AML-193 (cell line): ENCODE measurements around the gene TTLL9.

Experiments used
- DNase-seq, 2 experiments: peaks; one replicate each; lab custom pipeline; 2025; lab: John Stamatoyannopoulos, UW

The TTLL9 gene

DNA sequence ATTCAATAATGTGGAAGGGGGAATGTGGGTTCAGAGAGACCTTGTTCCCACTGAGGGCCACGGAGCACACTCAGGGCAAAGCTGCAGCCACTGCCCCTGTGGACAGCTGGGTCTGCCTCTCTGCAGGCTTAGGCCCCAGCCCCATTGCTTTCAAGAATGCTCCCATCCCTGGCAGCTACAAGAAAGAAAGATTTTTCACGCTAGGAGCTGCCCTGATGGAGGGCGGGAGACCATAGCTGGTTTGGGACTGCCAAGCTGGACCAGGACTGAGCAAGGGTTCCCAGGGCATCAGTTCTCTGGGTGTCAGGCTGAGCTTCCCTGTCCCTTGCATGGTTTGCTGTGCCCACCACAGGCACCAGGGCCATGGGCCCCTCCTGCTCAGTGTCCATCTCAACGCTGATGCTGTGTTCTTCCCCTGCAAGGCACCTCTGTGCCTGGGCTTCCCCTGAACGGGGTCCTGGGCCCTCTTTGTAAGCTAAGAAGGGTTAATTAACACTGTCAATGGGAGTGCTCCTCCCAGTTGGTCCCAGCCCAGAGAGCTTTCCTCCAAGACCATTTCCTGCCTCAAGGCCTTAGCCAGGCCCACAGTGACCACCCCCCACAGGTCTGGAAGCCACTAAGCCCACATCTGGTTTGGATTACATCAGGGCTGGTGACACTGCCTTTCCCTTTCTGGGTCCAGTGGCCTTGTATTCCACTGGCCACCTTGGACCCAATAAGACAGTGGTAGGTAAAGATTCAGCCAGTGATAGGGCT, 33.4 kb upstream of the TTLL9 start:
- no peak for DNase-seq

DNA sequence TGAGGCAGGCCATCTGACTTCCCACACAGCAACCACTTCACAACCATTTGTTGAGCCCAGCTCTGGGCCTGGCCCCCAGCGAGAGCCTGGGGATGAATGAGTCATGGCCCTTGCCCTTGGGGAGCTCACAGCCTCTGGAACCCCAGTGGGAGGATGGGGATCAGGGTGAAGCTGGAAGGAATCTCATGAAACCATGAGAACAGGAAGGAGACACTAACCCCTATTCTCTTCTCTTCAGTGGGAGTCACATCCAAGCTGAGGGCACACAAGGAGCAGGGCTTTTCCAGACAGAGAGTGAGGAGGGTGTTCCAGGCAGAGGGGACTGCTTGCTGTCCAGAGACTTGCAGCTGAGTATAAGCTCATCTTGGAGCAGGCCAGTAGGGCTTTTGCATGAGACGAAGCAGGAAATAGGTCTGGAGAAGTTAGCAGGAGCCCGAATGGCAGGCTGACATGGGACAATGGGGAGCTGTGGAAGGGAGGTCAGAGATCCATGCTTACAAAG, 32.5 kb upstream of the TTLL9 start:
- DNase-seq, result no peak

DNA sequence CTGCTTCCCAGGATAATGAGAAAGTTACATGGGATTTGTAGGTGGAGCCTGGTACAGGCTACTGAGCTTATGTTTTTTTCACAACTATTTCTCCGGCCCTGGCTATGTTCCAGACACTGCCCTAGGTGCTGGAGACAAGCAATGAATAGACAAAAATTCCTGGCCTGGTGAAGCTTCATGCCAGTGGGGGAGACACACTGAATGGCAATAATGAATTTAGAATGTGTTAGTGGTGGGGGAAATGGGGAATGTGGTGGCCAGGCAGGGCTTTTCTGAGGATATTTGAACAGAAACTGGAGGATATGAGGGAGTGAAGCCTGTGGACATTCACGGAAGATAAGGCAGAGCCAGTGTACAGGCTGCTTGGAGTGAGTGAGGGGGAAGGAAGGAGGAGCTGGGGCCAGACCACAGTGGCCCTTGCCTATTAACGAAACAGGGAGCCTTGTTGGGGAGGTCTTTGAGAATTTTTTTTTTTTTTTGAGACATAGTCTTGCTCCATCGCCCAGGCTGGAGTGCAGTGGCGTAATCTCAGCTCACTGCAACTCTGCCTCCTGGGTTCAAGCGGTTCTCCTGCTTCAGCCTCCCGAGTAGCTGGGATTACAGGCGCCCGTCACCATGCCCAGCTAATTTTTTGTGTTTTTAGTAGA, 31.7 kb upstream of the TTLL9 start:
- DNase-seq, result no peak

DNA sequence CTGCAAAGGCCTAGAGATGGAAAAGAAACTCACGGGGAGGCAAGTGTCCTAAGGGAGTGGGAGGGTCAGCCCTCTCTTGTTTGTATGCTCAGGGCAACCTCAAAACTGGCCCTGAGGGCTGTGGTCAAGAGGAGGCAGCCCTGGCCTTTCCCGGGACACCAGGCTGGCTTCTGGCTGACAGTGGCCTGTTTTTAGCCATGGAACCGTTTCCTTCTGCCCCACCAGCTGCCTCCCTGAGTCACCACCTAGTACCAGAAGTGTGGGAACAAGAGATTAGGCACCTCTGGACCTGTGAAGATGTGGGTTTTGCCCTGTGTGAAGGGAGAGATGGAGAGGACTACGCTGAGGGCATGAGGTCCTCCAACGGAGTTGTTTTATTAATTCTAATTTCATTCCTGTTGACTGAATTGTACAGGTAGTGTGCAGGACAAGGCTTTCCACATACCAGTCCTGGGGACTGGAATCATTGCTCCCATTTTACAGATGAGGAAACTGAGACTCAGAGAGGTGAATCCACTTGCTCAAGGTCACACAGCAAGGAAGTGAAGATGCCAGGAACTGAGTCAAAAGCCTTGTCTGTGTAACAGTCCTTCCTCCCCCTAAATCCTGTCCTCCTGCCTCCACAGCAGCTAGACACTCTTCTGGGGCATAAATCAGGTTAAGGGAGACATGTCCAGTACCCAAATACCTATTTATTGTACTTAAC, 30.5 kb upstream of the TTLL9 start:
- no peak for DNase-seq

DNA sequence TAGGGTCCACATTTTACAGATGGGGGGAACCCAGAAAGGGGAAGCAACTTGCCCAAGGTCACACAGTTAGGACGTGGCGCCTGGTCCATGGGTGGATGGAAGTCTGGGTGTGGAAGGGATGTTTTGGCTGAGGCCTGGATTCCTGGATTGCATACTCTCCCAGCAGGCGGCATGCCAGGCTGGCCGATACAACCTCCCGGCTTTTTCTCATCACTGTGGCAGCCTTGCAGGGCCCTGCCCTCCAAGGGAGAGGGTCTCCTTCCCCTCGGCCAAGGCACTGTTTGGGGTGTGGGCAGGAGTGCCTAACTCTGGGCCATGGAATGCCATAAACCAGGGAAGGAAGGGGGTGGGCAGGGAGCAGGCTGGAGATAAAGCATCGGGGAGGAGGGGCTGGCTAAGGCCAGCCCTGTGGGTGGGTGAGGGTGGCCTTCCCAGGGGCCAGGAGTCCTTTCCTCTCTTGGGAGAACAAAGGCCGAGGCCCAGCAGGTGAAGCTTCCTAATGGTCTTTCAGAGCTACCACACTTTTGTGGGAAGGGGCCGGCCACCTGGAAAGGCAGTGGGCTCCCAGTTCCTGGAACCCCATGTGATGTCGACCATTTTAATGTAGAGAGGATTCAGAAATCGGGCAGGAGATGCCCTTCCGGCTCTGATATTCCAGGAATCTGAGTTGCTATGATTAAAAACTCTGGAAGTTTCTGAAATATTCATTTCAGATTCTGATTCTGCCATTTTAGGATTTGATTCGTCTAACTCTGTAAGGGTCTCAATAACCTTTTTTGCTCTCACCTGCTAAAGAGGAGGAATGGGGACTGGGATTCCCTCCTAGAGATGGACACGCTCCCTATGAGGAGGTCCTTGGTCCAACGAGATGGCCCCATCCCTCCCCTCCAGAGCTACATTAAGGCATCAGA, 29.3 kb upstream of the TTLL9 start:
- DNase-seq, result no peak

DNA sequence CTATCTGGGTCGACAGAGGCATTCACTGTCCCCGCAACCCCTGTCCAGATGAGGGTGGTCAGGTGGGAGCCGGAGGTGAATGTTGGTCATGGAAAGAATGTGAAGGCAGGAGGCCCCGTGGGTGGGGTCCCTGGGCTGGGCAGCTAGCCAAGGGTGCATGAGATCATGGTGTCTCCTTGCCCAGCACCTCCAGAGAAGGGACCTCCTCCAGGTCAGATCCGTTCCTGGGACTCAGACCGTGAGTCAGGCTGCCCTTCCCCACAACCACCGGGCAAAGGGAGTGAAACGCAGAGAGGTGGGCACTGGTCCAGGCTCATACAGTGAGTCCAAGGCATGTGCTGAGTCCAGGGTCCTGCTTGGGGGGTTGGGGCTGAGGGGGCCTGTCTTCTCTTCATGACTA, 28.5 kb upstream of the TTLL9 start:
- no peak for DNase-seq

DNA sequence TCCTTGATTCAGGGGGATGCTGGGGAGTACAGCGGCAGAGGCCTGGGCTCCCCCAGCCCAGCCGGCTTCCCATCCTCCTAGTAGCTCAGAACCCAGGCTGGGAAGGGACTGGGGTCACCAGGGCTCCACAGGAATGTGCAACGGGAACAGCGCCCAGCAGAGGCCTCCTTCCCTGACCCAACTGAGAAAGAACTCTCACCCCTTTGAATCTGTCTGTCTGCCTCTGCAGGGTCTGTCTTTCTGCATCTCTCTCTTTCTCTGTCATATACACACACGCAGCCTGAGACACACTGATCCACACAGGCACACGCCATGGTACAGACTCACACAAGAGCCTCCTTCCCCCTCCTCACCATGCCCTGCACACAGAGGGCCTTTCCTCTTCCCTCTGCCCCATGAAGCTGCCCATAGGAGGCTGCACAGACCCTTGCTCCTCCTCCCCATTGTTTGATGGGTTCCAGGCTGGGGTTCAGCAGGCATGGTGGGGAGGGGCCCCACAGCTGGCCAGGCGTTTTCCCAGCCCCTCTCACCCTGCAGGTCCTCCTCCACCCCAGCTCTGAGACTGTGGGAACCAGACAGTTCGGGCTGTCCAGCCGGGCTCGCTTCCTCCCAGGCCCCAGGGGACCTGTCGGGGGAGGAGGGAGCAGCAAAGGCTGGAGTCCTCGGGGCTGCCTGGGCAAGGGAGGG, 27.8 kb upstream of the TTLL9 start:
- DNase-seq, result no peak

DNA sequence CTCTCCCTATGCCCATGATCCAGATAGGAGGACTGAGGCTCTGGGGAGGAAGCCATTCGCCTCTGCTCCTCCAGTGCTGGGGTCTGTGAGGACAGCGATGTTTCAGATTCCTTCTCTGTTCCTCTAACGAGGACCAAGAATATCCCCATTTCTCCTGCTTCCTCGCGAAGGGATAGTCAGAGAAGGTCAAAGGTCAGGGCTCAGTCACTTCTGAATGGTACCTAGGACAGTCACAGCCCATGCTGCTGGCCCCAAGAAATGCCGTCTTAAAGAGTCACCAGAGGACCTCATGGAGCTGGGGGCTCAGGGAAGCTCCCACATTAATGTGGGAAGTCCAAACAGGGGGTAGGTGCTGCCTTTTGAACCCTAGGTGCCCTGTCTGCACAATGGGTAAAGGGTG, 27.1 kb upstream of the TTLL9 start:
- DNase-seq, result no peak

DNA sequence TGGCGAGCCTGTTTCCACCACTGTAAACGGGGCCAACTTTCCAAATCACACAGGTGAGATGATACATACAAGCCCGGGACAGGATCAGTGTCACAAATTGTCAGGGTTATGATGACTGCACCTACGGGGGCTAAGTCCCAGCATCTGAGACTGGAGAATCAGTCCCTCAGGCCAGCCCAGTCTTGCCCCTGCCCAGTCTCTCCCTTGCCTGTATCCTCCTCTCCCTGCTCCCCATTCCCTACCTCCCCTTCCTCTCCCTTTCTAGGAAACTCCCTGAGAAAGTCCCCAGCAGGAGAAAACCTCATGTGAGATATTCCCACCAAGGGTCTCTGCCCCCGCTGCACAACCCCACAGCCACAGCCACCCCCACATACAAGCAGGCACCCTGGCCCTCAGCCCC, 26.6 kb upstream of the TTLL9 start:
- no peak for DNase-seq

DNA sequence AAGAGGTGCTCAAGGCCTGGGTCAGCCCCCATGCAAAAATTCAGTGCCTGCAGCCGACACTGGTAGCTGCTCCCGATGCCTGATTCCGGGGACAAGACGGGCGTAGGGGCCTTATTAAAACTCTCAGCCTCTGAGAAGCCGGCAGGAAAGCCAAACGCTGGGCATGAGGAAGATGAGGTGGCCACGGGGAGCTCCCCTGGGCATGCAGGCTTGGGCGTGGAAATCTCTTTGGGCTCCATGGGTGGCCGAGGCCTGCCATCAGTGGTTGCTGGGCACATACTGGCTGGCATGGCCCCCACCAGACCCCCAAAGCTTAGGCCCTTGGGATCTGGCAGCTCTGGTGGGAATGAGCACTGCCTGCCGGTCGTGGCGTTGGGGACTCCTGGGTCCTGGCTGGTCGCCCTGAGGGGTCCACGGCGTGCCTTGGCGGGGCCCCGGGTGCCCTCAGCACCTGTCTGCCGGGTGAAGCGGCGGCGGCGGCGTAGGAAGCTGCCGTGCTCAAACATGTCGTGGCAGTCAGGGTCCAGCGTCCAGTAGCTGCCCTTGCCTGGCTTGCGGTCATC, 25.6 kb upstream of the TTLL9 start:
- no peak for DNase-seq

DNA sequence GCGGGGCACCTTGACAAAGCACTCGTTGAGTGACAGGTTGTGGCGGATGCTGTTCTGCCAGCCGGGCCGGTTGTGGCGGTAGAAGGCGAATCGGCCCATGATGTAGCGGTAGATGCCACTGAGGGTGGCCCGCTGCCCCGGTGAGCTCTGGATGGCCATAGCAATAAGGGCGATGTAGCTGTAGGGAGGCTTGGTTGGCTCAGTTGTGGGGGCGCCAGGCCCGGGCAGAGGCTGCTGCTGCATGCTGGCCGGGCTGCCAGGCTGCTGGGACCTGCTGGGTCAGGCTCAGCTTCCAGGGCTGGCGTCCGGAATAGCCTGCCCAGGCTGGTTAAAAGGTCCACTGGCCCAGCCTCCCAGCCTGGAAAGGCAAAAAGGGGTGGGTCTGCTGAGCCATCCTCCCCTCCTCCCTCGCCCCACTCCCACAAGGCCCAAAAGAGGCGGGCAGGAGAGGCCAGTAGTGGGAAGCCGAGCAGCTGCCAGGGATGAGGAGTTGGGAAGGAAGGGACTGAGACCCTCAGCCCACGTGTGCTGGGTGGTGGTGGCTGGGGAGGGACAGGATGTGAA, 25.1 kb upstream of the TTLL9 start, which contains the start of gene FOXS1:
TSS of gene FOXS1 (minus strand) at position 305 of the 564 bp plus-strand sequence. CDS start at position 243, 62 bp downstream.
- DNase-seq, result no peak

DNA sequence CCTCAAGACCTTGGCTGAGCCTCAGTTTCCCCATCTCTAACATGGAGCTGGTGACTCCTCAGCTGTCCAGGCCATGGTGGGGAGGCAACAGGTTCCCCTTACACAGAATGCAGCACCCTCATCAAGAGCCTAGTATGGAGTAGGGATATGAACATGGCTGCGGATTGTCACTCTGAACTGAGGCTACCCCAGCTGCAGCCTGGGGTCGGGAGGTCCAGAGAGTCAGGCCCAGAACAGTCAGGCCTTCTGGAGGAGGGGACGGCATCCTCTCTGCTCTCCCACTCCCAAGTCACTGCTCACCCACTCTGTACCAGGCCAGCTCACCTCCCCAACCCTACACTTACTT, 23.7 kb upstream of the TTLL9 start:
- no peak for DNase-seq

DNA sequence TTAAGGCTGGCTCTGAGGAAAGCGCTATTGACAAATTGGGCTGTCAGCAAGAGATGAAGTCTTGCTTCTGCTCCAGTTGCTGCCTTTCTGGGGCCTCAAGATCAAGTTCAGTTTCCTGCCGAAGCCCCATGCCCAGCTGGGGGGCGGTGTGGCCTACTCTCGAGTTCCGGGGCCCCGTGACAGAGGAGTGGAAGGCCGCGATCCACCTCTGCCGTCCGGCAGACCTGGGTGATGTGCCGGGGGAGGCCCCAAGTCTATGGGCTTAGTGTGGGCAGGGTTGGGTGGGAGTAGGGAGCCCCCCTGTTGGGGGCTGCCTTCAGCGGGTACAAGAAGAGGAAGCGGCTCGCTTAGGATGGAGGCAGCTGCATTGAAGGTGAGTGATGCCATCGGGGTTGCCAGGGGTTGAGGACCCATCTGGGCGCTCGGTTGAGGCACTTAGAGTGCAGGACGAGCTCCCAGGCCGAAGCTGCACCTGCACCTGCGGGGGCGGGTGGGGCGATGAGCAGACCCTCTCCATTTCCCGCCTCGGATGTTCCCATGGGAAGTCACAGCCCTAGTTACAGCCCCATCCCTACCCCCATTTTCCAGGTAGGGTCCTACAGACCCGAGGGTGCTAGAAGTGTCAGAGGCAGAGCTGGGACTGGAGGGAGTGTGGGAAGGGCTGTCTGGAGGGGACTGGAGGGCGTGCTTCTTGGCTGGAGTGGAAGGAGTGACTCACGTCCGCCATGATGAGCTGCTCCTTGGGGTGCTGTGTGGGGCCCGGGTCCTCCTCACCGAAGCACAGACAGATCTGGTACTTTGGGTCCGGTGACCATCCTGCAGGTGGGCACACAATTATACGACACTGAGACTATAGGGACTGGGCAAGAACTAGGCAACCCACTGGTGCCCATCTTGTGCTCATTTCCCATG, 22.1 kb upstream of the TTLL9 start:
- DNase-seq, result no peak

DNA sequence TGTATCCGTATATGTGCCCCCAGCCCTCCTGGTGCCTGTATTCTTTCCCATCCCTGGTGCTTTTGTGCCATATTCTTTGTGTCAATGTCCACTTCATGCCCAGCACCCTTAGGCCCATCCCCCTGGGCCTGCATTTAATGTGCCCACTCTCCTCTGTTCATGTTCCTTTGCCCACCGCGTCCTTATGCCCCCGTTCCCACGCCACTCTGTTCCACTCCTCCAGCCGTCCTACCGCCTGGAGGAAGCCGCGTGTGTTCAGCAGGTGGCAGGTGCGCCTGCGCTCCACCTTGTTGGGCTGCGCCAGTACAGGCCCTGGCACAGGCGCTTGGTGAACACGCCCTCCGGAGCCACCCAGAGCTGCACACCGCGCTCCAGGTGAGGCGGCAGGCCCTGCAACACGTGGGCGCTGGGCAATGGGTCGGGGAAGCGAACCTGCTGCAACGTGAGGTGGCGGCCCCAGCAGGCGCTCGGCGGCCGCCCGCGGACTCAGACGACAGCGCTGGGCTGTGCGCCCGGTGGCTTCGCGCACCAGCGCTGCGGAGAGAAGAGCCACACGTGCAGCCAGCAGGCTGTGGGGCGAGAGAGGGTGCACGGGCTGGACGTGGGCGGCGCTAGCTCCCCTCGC, 21.0 kb upstream of the TTLL9 start:
- DNase-seq, result no peak

DNA sequence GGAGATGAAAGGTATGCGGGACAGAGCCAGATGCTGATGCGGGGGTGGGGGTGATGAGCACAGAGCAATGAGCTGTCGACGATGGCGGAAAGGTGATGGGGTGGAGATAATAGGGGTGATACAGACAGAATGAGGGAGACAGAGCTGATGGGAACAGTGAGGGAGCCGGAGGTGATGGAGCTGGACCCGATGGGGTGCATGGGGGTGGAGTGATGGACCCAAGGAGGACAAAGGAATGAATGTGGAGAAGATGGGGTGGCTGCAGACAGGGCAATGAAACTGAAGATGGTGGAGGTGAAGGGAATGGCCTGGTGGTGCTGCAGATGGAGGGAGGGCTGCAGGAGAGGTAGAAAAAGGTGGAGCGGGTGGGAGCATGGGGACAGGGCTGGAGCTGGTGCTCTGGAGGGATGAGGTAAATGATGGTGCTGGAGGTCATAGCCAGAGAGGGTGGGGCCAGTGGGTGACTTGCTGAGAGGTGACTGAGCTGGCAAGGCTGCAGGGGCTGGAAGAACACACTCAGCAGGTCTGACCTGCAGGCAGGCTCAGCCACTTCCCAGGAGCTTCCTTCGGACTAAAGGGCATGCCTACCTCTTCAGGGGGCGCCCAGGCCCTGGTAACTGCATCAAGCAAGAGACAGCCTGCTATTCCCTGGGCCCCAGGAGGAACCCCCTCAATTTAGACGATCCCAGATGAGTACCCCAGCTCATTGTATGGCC, 19.0 kb upstream of the TTLL9 start:
- no peak for DNase-seq

DNA sequence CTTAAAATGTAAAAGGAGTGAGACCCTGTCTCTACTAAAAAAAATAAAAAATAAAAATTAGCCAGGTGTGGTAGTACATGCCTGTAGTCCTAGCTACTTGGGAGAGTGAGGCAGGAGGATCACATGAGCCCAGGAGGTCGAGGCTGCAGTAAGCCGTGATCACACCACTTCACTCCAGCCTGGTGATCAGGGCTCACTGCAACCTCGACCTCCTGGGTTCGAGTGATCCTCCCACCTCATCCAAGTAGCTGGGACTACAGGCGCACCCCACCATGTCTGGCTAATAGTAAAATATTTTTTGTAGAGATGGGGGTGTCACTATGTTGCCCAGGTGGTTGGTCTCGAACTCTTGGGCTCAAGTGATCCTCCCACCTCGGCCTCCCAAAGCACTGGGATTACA, 17.0 kb upstream of the TTLL9 start:
- DNase-seq, result no peak

DNA sequence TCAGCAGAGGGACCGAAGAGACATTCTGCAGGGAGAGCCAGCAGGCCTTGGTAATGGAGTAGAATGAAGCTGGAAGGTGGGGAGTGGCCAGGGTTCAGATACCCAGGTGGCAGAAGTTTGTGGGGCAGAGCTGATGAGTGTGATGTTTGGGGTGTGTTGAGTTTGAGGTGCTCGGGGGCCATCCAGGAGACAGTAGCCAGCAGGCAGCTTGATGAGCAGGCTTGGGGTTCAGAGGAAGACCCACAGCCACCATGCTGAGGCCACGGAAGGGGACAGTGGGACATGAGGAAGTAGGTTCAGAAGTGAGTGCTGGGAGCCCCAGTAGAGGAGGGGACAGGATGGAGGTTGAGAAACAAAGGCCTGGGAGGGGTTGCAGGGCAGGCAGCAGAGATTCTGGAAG, 13.9 kb upstream of the TTLL9 start:
- no peak for DNase-seq
